Muscle layer of colon (tissue), 2 donors: ENCODE results near the gene ATRNL1.

Experiments used
- H3K27ac ChIP-seq: one replicate; pipeline ENCODE4 v1.7.0; 2013; ENCODE audit warnings: low read depth, mild to moderate bottlenecking, low read length, moderate library complexity
- H3K27me3 ChIP-seq, 2 donors: one replicate each; pipeline ENCODE4 v1.7.0; 2013; ENCODE audit warnings: low read length in 2 of 2, mild to moderate bottlenecking in 2 of 2; ENCODE audit not compliant: insufficient read depth in 2 of 2, control insufficient read depth in 1 of 2
- H3K36me3 ChIP-seq: one replicate; pipeline ENCODE4 v1.7.0; 2013; ENCODE audit warnings: mild to moderate bottlenecking, low read length; ENCODE audit not compliant: insufficient read depth
- H3K4me1 ChIP-seq: one replicate; pipeline ENCODE4 v1.7.0; 2013; ENCODE audit warnings: mild to moderate bottlenecking, low read length; ENCODE audit not compliant: insufficient read depth
- H3K4me3 ChIP-seq, 2 donors: one replicate each; pipeline ENCODE4 v1.7.0; 2013; ENCODE audit warnings: low read length in 2 of 2, low read depth in 1 of 2, mild to moderate bottlenecking in 1 of 2, moderate library complexity in 1 of 2
- H3K9ac ChIP-seq: one replicate; pipeline ENCODE4 v1.7.0; 2013; ENCODE audit warnings: low read length
- H3K9me3 ChIP-seq: one replicate; pipeline ENCODE4 v1.7.0; 2013; ENCODE audit warnings: mild to moderate bottlenecking, low read length
- donor health status: abdominal sarcoma.
- donor health status: Adenocarcinoma of cecum.

ATRNL1 gene

DNA sequence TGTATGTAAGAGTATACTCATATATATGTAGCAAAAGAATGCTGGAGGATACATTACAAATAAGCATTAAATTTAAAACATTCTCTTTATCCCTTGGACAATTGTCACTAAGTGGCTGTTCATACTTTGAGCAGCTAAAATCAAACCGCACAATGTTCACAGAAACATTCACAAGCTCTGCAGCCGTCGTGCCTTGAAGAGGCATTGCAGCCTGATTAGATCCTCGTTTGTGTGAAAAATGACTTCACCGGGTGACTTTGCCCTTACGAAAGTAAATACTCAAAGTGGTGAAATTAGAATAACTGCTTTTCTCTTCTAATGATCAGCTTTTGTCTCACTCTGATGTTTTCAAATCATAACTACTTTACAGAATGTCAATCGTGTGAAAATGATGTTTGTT is 860.8 kb downstream of the ATRNL1 start:
- no peak overlapping the region for H3K9ac ChIP-seq
- H3K4me3 ChIP-seq = no peak overlapping the region
- no peak overlapping the region for H3K27ac ChIP-seq
- H3K4me1 ChIP-seq = peaks cover 9% of the 10 kb centered on the region
- no peaks in the 10 kb centered on the region for H3K27me3 ChIP-seq
- H3K36me3 ChIP-seq = no peaks in the 10 kb centered on the region
- no peaks in the 10 kb centered on the region for H3K9me3 ChIP-seq

DNA sequence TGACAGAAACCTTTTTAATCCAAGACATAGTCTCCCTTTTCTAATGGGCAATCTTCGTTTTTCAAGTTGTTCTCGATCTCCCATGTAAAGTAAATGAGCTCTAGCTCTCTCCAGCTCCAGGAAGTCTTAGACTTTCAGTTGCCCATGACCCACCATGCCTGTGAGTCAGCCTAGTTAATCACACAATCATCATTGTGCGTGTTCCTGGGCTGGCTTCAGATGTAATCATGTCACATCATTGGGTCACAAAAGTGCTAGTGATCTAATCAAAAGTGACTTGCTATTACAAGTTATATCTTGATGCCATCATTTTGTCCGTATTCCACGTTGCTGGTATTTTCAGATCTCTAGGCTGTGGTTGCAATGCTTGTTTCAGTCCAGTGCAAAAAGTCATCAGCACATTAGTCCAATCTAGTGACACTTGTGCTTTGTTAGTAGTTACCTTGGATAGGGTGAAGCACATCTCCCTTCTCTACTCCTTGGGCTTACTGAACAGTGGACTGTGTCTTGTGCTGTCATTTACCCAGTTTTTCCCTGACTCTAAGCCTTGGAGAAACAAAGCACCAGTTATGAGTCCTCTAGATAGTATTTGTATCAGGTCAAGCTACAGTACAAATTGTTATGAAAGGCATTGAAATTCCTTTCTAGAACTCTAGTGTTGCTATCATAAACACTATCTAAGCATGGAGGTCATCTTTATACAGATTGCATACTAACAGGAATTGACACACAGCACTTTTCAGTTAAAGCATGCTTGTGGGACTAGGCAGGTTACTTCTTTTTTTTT is 863.3 kb downstream of the ATRNL1 start:
- H3K27ac ChIP-seq = no peak overlapping the region
- H3K4me1 ChIP-seq = no peaks in the 10 kb centered on the region
- H3K27me3 ChIP-seq = no peaks in the 10 kb centered on the region
- H3K9me3 ChIP-seq = no peaks in the 10 kb centered on the region
- no peak overlapping the region for H3K9ac ChIP-seq
- H3K4me3 ChIP-seq = no peak overlapping the region
- H3K36me3 ChIP-seq = no peaks in the 10 kb centered on the region

DNA sequence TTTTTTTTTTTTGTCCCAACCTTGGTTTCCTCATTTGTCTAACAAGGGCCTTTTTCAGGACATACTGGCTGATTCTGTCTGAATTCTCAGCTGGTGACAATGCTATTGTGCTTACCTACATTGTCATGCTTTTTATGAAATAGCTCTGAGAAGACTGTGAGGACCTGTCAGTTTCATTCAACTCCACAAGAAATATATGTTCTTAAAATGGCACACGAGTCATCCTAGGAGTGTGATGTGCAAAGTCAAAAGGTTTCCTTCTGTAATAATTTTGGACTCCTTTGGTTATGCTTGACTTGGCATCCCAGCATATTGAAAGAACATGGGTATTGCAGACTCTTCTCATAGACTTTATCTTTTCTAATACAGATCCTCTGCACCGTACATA is 863.8 kb downstream of the ATRNL1 start:
- no peak overlapping the region for H3K27ac ChIP-seq
- no peaks in the 10 kb centered on the region for H3K4me1 ChIP-seq
- H3K36me3 ChIP-seq = no peaks in the 10 kb centered on the region
- no peaks in the 10 kb centered on the region for H3K9me3 ChIP-seq
- no peaks in the 10 kb centered on the region for H3K27me3 ChIP-seq
- H3K9ac ChIP-seq = no peak overlapping the region
- H3K4me3 ChIP-seq = no peak overlapping the region

DNA sequence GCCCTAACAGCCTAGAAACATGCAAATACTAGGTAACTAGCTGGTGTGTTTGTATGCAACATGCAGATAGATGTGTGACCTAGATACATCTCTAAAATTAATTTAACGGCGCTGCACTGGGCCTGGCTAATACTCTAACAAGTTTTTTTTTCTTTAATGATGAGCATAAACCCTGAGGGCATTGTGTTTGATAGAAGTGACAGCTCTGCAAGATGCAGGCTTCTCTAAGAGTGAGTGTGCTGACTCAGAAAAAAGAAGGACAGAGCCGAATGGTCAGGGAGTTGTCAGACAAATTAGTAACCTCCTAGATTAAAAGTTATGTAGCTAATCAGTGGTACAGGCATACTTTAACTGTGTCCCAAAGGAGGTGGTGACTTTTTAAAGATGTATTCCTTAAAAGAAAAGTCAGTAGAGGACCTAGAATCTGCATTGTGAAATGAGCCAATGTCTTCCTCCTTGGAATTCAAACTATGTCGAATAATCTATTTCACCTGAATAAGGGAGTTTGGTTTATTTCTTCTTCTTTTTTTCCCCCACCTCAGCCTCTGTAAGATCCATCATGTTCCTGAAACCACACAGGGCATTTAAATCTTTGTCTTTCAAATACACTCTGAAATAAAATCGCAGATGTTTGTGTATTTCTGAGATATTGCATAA is 864.7 kb downstream of the ATRNL1 start:
- H3K27ac ChIP-seq = no peak overlapping the region
- no peak overlapping the region for H3K4me3 ChIP-seq
- H3K9me3 ChIP-seq = no peaks in the 10 kb centered on the region
- H3K27me3 ChIP-seq = no peaks in the 10 kb centered on the region
- H3K9ac ChIP-seq = no peak overlapping the region
- no peaks in the 10 kb centered on the region for H3K4me1 ChIP-seq
- no peaks in the 10 kb centered on the region for H3K36me3 ChIP-seq

DNA sequence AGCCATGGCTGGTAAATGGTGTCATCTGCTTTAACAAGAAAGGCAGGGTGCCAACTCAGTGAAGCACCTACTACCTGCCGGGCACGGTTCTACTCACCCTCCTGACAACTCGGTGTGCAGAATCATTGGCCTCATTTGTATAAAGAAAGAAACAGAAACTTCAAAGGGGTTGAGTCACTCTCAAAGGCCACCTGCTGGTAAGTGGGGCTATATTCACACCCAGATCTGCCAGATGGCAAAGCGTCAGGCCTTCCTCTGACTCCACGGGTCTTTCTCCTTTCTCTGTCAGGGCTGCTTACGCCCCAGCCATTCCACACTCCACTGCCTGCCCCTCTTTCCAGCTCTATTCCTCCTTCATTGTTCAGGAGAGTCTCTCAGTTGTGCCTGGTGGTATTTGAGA is 870.7 kb downstream of the ATRNL1 start:
- no peaks in the 10 kb centered on the region for H3K4me1 ChIP-seq
- H3K9me3 ChIP-seq = no peaks in the 10 kb centered on the region
- H3K4me3 ChIP-seq = no peak overlapping the region
- no peaks in the 10 kb centered on the region for H3K36me3 ChIP-seq
- H3K27ac ChIP-seq = no peak overlapping the region
- no peak overlapping the region for H3K9ac ChIP-seq
- no peaks in the 10 kb centered on the region for H3K27me3 ChIP-seq

DNA sequence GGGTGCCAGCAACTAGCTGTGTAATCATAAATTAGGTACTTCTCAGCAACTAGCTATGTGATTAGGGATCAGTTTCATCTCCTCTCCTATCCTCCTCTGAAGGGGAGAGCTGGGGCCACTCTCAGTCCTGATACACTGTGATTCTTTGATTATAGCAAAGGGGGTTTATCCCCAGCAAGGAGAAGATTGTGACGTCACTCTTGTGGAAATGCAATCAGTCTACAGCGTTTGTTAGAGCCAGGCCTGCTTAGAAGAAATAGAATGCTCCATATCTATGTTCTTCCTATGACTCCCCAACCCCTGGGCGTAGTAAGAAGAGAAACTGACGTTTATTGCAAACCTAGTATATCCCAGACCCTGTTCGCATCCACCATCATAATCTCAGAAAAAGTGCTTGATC is 871.7 kb downstream of the ATRNL1 start:
- Histone ChIP-seq H3K27me3 (no peaks in the 10 kb centered on the region), H3K36me3 (no peaks in the 10 kb centered on the region), H3K27ac (no peak overlapping the region), H3K9ac (no peak overlapping the region), H3K4me3 (no peak overlapping the region), H3K9me3 (no peaks in the 10 kb centered on the region), H3K4me1 (no peaks in the 10 kb centered on the region)

DNA sequence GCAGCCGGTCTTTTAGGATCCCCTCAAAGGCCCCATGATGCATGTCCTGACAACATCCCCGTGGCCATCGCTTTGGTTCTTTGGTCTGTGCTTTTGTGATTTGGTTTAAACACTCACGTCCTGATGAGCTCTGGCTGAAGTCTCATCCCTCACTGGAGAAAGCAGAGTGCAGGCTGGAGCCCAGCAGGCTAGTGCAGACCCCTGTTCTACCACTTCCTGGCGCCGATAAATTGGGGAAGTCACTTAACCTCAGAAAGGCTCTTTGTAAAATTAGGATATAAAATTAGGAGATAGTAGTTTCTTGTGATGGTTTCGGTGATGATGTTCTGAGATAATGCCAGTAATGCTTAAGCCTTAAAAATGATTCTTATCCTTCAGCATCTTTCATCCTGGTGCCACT is 872.2 kb downstream of the ATRNL1 start:
- Histone ChIP-seq H3K27me3 (no peaks in the 10 kb centered on the region), H3K36me3 (no peaks in the 10 kb centered on the region), H3K9ac (no peak overlapping the region), H3K27ac (no peak overlapping the region), H3K9me3 (no peaks in the 10 kb centered on the region), H3K4me1 (no peaks in the 10 kb centered on the region), H3K4me3 (no peak overlapping the region)

DNA sequence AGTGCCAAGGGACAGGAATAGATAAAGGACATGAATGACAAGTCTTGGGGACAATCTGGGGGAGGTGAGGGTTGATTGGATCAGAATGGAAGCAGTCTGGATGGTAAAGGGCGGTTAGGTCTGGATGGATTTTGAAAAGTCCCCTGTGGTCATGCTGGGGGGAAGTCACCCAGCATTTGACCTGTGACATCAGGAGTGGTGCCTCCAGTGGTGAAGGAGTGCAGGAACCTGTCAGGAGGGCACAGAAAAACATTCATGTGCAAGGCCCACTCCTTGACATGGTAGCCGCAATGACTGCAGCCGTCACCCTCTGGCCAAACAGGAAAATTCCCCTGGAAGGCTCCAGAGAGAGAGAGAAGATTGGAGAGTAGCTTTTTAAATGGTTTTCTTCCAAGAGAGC is 875.1 kb downstream of the ATRNL1 start:
- no peak overlapping the region for H3K27ac ChIP-seq
- H3K9ac ChIP-seq = no peak overlapping the region
- no peak overlapping the region for H3K4me3 ChIP-seq
- no peaks in the 10 kb centered on the region for H3K9me3 ChIP-seq
- H3K27me3 ChIP-seq = no peaks in the 10 kb centered on the region
- no peaks in the 10 kb centered on the region for H3K4me1 ChIP-seq
- no peaks in the 10 kb centered on the region for H3K36me3 ChIP-seq

DNA sequence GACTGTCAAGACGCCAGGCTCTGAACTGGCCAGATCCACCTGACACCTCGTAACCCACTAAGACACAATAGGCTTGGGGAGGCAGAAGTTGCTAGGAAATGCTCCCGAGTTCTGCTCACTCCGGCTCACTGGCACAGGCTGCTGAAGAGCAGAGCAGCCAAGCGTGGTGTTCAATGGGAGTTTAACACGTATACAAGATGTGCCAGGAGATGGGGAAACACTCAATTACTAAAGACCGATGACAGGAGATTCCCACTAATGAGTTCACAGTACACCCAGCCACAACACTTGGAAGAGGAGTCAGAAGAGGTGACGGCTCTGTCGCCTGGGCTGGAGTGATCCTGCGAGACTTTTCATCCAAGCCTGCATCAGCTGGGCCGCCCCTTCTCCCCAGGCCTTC is 876.4 kb downstream of the ATRNL1 start:
- Histone ChIP-seq H3K9ac (no peak overlapping the region), H3K4me3 (no peak overlapping the region), H3K4me1 (no peaks in the 10 kb centered on the region), H3K9me3 (no peaks in the 10 kb centered on the region), H3K27ac (no peak overlapping the region), H3K27me3 (no peaks in the 10 kb centered on the region), H3K36me3 (no peaks in the 10 kb centered on the region)

DNA sequence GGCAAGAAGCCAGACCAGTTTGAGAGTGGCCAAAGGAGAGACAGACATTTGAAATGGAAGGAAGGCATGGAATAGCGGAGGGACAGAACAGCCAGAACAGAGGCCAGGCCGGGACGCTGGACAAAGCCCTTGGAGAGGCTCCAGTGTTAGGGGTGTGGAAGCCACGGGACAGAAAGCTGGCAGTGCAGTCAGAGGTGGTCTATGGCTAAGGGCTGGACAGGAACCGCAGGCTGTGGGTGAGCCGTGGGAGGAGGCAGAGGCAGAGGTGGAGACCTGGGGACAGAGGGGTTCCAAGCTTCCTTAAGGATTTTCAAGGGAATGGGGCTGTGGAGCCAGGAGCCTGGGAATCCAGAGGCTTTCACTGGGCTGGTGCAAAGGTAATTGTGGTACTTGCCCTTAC is 878.8 kb downstream of the ATRNL1 start:
- Histone ChIP-seq H3K27ac (no peak overlapping the region), H3K9me3 (no peaks in the 10 kb centered on the region), H3K4me3 (no peak overlapping the region), H3K27me3 (no peaks in the 10 kb centered on the region), H3K4me1 (peaks cover 4% of the 10 kb centered on the region), H3K36me3 (no peaks in the 10 kb centered on the region), H3K9ac (no peak overlapping the region)

DNA sequence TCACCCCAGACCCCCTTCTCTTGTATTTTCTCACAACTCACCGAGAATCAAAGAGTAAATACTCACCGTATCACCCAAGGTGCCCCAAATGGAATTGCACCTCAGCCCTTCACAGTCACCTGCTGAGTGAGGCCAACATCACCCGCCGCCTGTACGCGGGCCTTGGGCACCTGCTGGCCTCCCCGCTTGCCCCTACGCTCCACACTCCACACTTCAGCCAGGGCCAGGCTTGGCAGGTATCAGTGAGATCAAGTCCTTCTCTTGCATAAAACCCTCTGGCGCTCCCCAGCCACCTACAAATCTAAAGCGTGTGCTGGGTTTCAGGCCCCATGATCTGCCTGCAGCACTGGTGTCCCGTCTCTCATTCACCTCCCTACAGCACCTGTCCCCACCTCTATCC is 879.3 kb downstream of the ATRNL1 start:
- Histone ChIP-seq H3K4me3 (no peak overlapping the region), H3K27me3 (no peaks in the 10 kb centered on the region), H3K4me1 (peaks cover 6% of the 10 kb centered on the region), H3K27ac (no peak overlapping the region), H3K9me3 (no peaks in the 10 kb centered on the region), H3K9ac (no peak overlapping the region), H3K36me3 (no peaks in the 10 kb centered on the region)

DNA sequence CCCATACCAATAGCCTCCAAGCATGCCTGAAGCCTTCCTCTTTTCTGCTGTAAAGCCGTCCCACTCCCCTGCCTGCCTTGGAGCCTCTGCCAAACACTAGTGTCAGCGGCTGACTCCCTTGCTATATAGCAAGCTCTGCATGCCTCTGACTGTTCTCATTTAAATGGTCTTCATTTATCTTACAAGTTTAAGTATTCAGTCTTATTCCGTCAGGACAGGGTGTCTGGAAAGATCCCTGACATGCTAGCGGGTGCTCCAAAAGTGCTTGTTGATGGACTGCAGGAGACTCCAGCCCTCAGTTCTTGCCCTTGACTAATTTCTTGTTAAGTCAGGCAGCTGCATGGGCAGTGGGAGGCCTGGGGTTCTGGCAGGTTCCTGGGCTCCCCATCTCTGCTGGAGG is 881.2 kb downstream of the ATRNL1 start:
- Histone ChIP-seq H3K9me3 (no peaks in the 10 kb centered on the region), H3K27me3 (no peaks in the 10 kb centered on the region), H3K4me1 (peaks cover 6% of the 10 kb centered on the region), H3K27ac (no peak overlapping the region), H3K9ac (no peak overlapping the region), H3K4me3 (no peak overlapping the region), H3K36me3 (no peaks in the 10 kb centered on the region)
